ENCODE measurements around the gene CHCHD6. TPM values are rescaled to one million over a fixed set of nuclear protein-coding genes. Genes with fewer than 3 reads are reported as not detected.

The CHCHD6 gene
- total RNA-seq, 1 experiment from 2014 or later, result 47.7 TPM

DNA sequence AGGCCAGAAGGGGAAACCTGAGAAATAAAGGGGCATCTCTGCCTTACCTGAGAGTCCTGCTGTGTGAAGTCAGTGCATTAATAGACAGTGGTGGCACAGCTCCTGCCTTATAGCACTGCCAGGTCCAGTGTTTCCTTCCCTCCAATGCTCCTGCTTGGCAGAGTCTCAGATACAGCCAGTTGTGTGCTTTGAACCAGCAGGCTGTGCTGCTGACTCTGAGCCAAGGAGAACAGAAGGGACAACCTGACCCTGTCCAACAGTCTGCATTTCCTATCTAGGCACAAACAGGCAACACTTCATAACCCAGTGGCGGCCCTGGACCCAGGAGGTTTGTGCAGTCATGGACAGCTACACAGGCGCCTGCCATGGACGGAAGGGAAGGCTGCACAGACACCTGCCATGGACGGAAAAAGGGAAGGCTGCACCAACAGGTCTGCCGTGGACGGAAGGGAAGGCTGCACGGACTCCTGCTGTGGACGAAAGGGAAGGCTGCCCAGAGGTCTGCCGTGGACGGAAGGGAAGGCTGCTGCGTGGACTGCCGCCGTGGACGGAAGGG, 245.0 kb downstream of the CHCHD6 start:
- Histone ChIP-seq H3K79me2 (ENCODE audit: low read depth) (no peaks in the 10 kb centered on the region), H3K4me3 (no peak overlapping the region), H3K36me3 (ENCODE audit: low read depth) (no peaks in the 10 kb centered on the region), H3K27ac (no peak overlapping the region), H3K9me3 (ENCODE audit: insufficient read depth, low read depth) (no peaks in the 10 kb centered on the region), H3F3A (ENCODE audit: insufficient read depth, low read depth) (no peaks in the 10 kb centered on the region), H3K4me2 (no peak overlapping the region), H3K9me2 (ENCODE audit: insufficient read depth) (no peaks in the 10 kb centered on the region), H4K20me1 (ENCODE audit: insufficient read depth) (no peaks in the 10 kb centered on the region), H2AFZ (no peak overlapping the region), H3K27me3 (ENCODE audit: insufficient read depth, low read depth) (no peaks in the 10 kb centered on the region), H3K4me1 (replicated peaks; ENCODE audit: insufficient read depth) (no peaks in the 10 kb centered on the region)
- ChIA-PET CTCF (no interaction called here), POLR2A (ENCODE audit: unreplicated experiment) (no interaction called here)
- no peak for DNase-seq
- BruUV-seq (replicated peaks), result no TSS peak
- intact Hi-C loops (cut with micrococcal nuclease; ENCODE audit: unreplicated experiment), result no loop called here
- TF ChIP-seq CTCF (conservative IDR thresholded peaks at IDR 0.05), result no peak
- TF ChIP-seq EZH2 (IDR thresholded peaks at IDR 0.05; ENCODE audit: low read depth), result no peak

DNA sequence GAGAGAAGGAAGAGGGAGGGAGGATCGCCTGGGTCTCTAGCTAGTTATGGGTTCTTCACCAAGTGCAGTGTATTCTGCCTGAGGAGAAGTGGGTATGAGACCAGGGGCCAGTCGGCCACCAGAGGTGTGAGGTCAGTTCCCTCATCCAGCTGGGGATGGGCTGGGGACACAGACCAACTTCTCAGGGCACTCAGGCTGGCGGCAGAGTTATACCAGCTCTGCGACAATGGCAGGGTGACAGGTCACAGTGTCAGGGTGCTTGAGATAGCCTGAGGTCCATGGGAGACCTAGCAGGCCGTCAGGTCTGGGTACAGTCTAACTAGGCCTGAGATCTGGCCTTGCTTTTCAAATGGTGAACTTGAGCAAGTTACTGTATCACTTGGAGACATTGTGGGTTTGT, 247.5 kb downstream of the CHCHD6 start:
- no peaks in the 10 kb centered on the region for H3K9me3 ChIP-seq (ENCODE audit: insufficient read depth, low read depth)
- no TSS peak for BruUV-seq (replicated peaks)
- H3F3A ChIP-seq (ENCODE audit: insufficient read depth, low read depth), result no peaks in the 10 kb centered on the region
- no peaks in the 10 kb centered on the region for H3K36me3 ChIP-seq (ENCODE audit: low read depth)
- POLR2A ChIA-PET (ENCODE audit: unreplicated experiment), result no interaction called here
- no peak overlapping the region for H3K4me2 ChIP-seq
- H3K4me3 ChIP-seq, result no peak overlapping the region
- H3K27ac ChIP-seq, result no peak overlapping the region
- no peaks in the 10 kb centered on the region for H3K9me2 ChIP-seq (ENCODE audit: insufficient read depth)
- no peak for TF ChIP-seq CTCF (conservative IDR thresholded peaks at IDR 0.05)
- no peak for TF ChIP-seq EZH2 (IDR thresholded peaks at IDR 0.05; ENCODE audit: low read depth)
- no peak for DNase-seq
- CTCF ChIA-PET, result no interaction called here
- no peak overlapping the region for H2AFZ ChIP-seq
- H3K27me3 ChIP-seq (ENCODE audit: insufficient read depth, low read depth), result no peaks in the 10 kb centered on the region
- intact Hi-C loops (cut with micrococcal nuclease; ENCODE audit: unreplicated experiment), result no loop called here
- H4K20me1 ChIP-seq (ENCODE audit: insufficient read depth), result no peaks in the 10 kb centered on the region
- H3K79me2 ChIP-seq (ENCODE audit: low read depth), result no peaks in the 10 kb centered on the region
- H3K4me1 ChIP-seq (replicated peaks; ENCODE audit: insufficient read depth), result no peaks in the 10 kb centered on the region

DNA sequence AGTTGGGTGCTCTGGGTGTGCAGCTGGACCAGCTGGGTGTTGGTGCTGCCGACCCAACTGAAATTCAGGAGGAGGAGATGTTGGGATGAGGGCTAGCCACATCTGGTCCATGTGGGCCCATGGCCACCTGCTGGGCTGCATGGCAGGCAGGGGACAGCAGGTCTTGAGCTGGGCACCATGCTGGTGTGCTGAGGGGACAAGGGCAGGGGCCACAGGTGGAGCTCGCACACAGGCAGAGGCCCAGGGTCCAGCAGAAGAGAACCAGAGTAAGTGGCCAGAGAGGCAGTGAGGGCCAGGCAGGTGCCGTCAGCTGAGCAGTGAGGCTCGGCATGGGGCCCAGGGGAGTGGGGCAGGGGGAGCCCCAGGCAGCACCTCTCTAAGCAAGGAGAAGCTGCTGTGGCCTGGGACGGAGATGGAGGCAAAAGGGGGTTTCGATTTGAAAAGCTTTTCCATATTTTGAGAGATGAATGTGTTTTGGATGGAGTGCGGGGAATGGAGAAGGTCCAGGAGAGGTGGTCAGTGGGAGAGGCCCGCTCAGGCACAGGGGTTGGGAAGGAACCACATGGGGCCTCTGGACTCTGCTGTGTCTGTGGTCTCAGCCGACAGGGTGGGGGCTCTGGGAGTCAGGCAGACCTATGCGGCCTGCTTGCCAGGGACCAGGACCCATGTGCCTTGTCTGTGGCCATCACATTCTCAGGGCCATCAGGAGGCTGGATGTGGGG, 248.4 kb downstream of the CHCHD6 start:
- TF ChIP-seq EZH2 (IDR thresholded peaks at IDR 0.05; ENCODE audit: low read depth), result no peak
- no peak for TF ChIP-seq CTCF (conservative IDR thresholded peaks at IDR 0.05)
- Histone ChIP-seq H3K4me3 (no peak overlapping the region), H3K9me3 (ENCODE audit: insufficient read depth, low read depth) (no peaks in the 10 kb centered on the region), H3K27me3 (ENCODE audit: insufficient read depth, low read depth) (no peaks in the 10 kb centered on the region), H2AFZ (no peak overlapping the region), H3K4me1 (replicated peaks; ENCODE audit: insufficient read depth) (no peaks in the 10 kb centered on the region), H3K36me3 (ENCODE audit: low read depth) (no peaks in the 10 kb centered on the region), H3K9me2 (ENCODE audit: insufficient read depth) (no peaks in the 10 kb centered on the region), H3K4me2 (no peak overlapping the region), H3K27ac (no peak overlapping the region), H3K79me2 (ENCODE audit: low read depth) (no peaks in the 10 kb centered on the region), H4K20me1 (ENCODE audit: insufficient read depth) (no peaks in the 10 kb centered on the region), H3F3A (ENCODE audit: insufficient read depth, low read depth) (no peaks in the 10 kb centered on the region)
- no TSS peak for BruUV-seq (replicated peaks)
- ChIA-PET POLR2A (ENCODE audit: unreplicated experiment) (no interaction called here), CTCF (no interaction called here)
- no peak for DNase-seq
- intact Hi-C loops (cut with micrococcal nuclease; ENCODE audit: unreplicated experiment), result no loop called here

Measured in PC-9 (cell line).